ENCODE data around the gene UBAC1. TPM values are rescaled to one million over a fixed set of nuclear protein-coding genes. Genes with fewer than 3 reads are reported as not detected.

UBAC1 gene
- total RNA-seq, 1 experiment from 2014 or later, result 58.2 TPM

DNA sequence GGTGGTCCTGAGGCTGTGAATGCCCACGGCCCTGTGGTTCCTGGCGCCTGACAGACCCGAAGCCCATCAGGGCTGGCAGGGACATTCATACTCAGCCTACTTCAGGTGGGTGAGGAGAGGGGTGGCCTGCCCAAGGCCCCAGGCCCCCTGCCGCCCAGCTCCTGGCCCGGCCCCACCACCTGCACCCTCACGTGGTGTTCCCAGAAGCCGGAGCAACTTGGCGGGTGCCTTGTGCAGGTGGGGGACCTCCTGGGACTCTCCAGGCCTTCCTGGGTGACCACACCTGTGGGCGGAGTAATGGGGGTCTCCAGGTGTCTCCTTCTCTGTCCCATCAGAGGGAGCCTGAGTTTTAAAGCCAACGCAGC lies 36.8 kb upstream of the UBAC1 start:
- intact Hi-C loops (cut with micrococcal nuclease; ENCODE audit: unreplicated experiment), result no loop called here
- Histone ChIP-seq H3K4me3 (ENCODE audit: low read depth, low read length, poor library complexity, severe bottlenecking) (no peak overlapping the region), H3K27ac (ENCODE audit: low read depth, low read length, poor library complexity, severe bottlenecking) (no peak overlapping the region), H3K9me3 (ENCODE audit: low read depth, low read length, poor library complexity, severe bottlenecking) (no peaks in the 10 kb centered on the region), H3K36me3 (ENCODE audit: insufficient read depth, low read length, poor library complexity, severe bottlenecking) (no peaks in the 10 kb centered on the region), H3K27me3 (replicated peaks; ENCODE audit: insufficient read depth, low read depth, low read length, poor library complexity) (no peaks in the 10 kb centered on the region), H3K4me1 (ENCODE audit: insufficient read depth, low read length, poor library complexity, severe bottlenecking) (peaks cover 9% of the 10 kb centered on the region)
- TF ChIP-seq, protein P1, sequence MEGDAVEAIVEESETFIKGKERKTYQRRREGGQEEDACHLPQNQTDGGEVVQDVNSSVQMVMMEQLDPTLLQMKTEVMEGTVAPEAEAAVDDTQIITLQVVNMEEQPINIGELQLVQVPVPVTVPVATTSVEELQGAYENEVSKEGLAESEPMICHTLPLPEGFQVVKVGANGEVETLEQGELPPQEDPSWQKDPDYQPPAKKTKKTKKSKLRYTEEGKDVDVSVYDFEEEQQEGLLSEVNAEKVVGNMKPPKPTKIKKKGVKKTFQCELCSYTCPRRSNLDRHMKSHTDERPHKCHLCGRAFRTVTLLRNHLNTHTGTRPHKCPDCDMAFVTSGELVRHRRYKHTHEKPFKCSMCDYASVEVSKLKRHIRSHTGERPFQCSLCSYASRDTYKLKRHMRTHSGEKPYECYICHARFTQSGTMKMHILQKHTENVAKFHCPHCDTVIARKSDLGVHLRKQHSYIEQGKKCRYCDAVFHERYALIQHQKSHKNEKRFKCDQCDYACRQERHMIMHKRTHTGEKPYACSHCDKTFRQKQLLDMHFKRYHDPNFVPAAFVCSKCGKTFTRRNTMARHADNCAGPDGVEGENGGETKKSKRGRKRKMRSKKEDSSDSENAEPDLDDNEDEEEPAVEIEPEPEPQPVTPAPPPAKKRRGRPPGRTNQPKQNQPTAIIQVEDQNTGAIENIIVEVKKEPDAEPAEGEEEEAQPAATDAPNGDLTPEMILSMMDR (conservative IDR thresholded peaks at IDR 0.05; ENCODE audit: low read depth, low read length), result no peak
- TF ChIP-seq EZH2 (IDR thresholded peaks at IDR 0.05; ENCODE audit: borderline replicate concordance, low read depth, low read length, poor library complexity, severe bottlenecking), result no peak
- no peak for DNase-seq (ENCODE audit: low spot score)
- BruUV-seq (replicated peaks), result no TSS peak
- ChIA-PET POLR2A (ENCODE audit: low non-redundant PET) (no interaction called here), CTCF (no interaction called here)

DNA sequence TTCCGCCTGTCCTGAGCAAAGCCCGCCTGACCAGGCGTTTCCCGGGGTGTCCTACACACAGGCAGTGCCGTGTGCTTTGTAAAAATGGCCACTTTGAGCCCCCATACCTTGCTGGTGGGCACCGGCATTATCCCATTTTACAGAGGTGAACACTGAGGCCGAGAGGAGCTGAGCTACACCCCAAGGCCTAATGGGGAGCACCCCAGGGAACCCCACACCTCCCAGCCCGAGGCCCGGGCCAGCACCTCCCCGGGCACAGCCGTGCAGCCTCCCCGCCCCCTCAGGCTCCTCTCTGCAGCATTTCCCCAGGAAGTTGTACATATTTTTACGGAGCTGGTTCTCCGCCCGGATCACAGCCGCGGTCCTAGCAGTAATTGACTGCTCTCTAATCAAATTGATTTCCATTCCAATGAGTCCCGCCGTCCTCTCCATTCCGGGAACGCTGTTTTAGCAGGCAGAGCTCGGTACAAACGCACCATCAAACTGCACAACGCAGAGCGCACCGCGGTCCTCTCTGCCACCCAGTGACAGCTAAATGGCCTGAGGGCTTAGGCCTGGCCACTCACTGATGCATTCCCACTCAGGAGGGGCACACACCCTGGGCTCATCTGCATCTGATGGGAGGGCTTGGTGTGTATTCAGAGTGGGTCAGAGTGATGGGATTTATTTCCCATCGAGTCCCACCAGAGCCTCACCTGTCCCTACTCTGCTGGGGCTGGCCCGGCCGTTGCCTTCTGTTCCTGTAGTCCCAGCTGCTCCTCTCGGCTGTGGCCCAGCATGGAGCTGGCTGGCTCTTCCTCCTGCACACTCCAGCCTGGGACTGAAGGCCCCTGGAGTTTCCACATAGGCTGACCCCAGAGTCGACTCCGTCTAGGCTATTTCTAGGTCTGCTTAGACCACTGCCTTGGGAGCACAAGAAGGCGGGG lies 36.2 kb upstream of the UBAC1 start:
- H3K9me3 ChIP-seq (ENCODE audit: low read depth, low read length, poor library complexity, severe bottlenecking), result no peaks in the 10 kb centered on the region
- peaks cover 15% of the 10 kb centered on the region for H3K4me1 ChIP-seq (ENCODE audit: insufficient read depth, low read length, poor library complexity, severe bottlenecking)
- BruUV-seq (replicated peaks), result no TSS peak
- H3K27ac ChIP-seq (ENCODE audit: low read depth, low read length, poor library complexity, severe bottlenecking), result no peak overlapping the region
- no peaks in the 10 kb centered on the region for H3K27me3 ChIP-seq (replicated peaks; ENCODE audit: insufficient read depth, low read depth, low read length, poor library complexity)
- POLR2A ChIA-PET (ENCODE audit: low non-redundant PET), result no interaction called here
- DNase-seq (ENCODE audit: low spot score), result no peak
- no peaks in the 10 kb centered on the region for H3K36me3 ChIP-seq (ENCODE audit: insufficient read depth, low read length, poor library complexity, severe bottlenecking)
- intact Hi-C loops (cut with micrococcal nuclease; ENCODE audit: unreplicated experiment), result no loop called here
- H3K4me3 ChIP-seq (ENCODE audit: low read depth, low read length, poor library complexity, severe bottlenecking), result no peak overlapping the region
- TF ChIP-seq, protein P1 (conservative IDR thresholded peaks at IDR 0.05; ENCODE audit: low read depth, low read length), result no peak
- no peak for TF ChIP-seq EZH2 (IDR thresholded peaks at IDR 0.05; ENCODE audit: borderline replicate concordance, low read depth, low read length, poor library complexity, severe bottlenecking)
- CTCF ChIA-PET, result no interaction called here

DNA sequence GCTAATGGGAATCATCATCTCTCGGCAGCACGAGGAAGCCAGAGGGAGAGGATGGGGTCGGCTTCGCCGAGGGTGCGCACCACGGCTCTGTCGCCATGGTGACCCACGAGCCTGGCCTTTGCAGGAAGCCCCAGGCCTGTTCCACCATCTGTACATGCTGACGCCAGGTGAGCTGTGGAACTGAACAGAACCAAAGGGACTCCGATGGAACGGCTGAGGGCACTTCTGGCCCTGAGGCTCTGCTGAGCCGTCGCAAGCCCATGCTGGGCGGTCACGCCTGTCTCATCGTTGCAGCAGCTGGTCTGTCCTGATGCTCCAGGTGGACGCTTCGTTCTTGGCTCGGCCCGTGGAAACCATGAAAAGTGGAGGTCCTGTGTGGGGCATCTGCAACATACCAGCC lies 34.6 kb upstream of the UBAC1 start:
- Histone ChIP-seq H3K4me1 (ENCODE audit: insufficient read depth, low read length, poor library complexity, severe bottlenecking) (peaks cover 18% of the 10 kb centered on the region), H3K27ac (ENCODE audit: low read depth, low read length, poor library complexity, severe bottlenecking) (no peak overlapping the region), H3K36me3 (ENCODE audit: insufficient read depth, low read length, poor library complexity, severe bottlenecking) (no peaks in the 10 kb centered on the region), H3K27me3 (replicated peaks; ENCODE audit: insufficient read depth, low read depth, low read length, poor library complexity) (no peaks in the 10 kb centered on the region), H3K4me3 (ENCODE audit: low read depth, low read length, poor library complexity, severe bottlenecking) (no peak overlapping the region), H3K9me3 (ENCODE audit: low read depth, low read length, poor library complexity, severe bottlenecking) (no peaks in the 10 kb centered on the region)
- no TSS peak for BruUV-seq (replicated peaks)
- no peak for TF ChIP-seq EZH2 (IDR thresholded peaks at IDR 0.05; ENCODE audit: borderline replicate concordance, low read depth, low read length, poor library complexity, severe bottlenecking)
- TF ChIP-seq, protein P1 (conservative IDR thresholded peaks at IDR 0.05; ENCODE audit: low read depth, low read length), result no peak
- intact Hi-C loops (cut with micrococcal nuclease; ENCODE audit: unreplicated experiment), result no loop called here
- ChIA-PET CTCF (no interaction called here), POLR2A (ENCODE audit: low non-redundant PET) (no interaction called here)
- no peak for DNase-seq (ENCODE audit: low spot score)
